Type B pancreatic cell (in vitro differentiated cells): ENCODE results near the gene KIF18B. TPM values are rescaled to one million over a fixed set of nuclear protein-coding genes. Genes with fewer than 3 reads are reported as not detected.

Source experiments
- DNase-seq: peaks from one replicate; pipeline ENCODE4 v3.0.0; 2021; ENCODE audit warnings: mixed read lengths; ENCODE audit not compliant: unreplicated experiment; ENCODE audit errors: extremely low spot score
- H3K27ac Mint-ChIP-seq: 2 replicates; pipeline ENCODE4 v1.8.0; 2021; ENCODE audit warnings: mild to moderate bottlenecking, mixed read lengths
- H3K27me3 Mint-ChIP-seq: 2 replicates; pipeline ENCODE4 v1.8.0; 2021; ENCODE audit warnings: mixed read lengths
- H3K36me3 Mint-ChIP-seq: 2 replicates; pipeline ENCODE4 v1.8.0; 2021; ENCODE audit warnings: mixed read lengths
- H3K4me1 Mint-ChIP-seq: one replicate; pipeline ENCODE4 v1.8.0; 2021; ENCODE audit warnings: mixed read lengths; ENCODE audit not compliant: unreplicated experiment
- H3K4me3 Mint-ChIP-seq: 2 replicates; pipeline ENCODE4 v1.8.0; 2021; ENCODE audit warnings: mild to moderate bottlenecking, mixed read lengths
- H3K9me3 Mint-ChIP-seq: 2 replicates; pipeline ENCODE4 v1.8.0; 2021; ENCODE audit warnings: mixed read lengths
- CTCF ChIP-seq: fragments of 200-600 bp; sonication (generic); conservative IDR thresholded peaks from 2 replicates; pipeline ENCODE4 v1.5.0; 2021; ENCODE audit warnings: antibody characterized with exemption, mild to moderate bottlenecking
- total RNA-seq: library from RNA; stranded (reverse); gene quantifications from 2 replicates; pipeline ENCODE4 v1.2.1, GENCODE V29; 2021; ENCODE audit warnings: low replicate concordance

KIF18B gene
- total RNA-seq, 1 donor from 2014 or later = 49.3 TPM

- no peak for DNase-seq
- H3K4me3 Mint-ChIP-seq = no peak overlapping the region
- peaks cover 16% of the 10 kb centered on the region for H3K27me3 Mint-ChIP-seq
- H3K9me3 Mint-ChIP-seq = no peaks in the 10 kb centered on the region
- no peaks in the 10 kb centered on the region for H3K4me1 Mint-ChIP-seq
- H3K36me3 Mint-ChIP-seq = no peaks in the 10 kb centered on the region
- TF ChIP-seq CTCF = no peak
- no peak overlapping the region for H3K27ac Mint-ChIP-seq
Observed at GRCh38 chr17:44905006-44906000, 42.3 kb downstream of the KIF18B start.

GRCh38 chr17:44904001-44904984 is 43.3 kb downstream of the KIF18B start:
- DNase-seq = no peak
- TF ChIP-seq CTCF = no peak
- Mint-ChIP-seq H3K36me3 (no peaks in the 10 kb centered on the region), H3K4me3 (no peak overlapping the region), H3K4me1 (no peaks in the 10 kb centered on the region), H3K27ac (no peak overlapping the region), H3K27me3 (peaks cover 8% of the 10 kb centered on the region), H3K9me3 (no peaks in the 10 kb centered on the region)

- DNase-seq = no peak
- H3K9me3 Mint-ChIP-seq = no peaks in the 10 kb centered on the region
- H3K4me1 Mint-ChIP-seq = peaks cover 5% of the 10 kb centered on the region
- H3K4me3 Mint-ChIP-seq = no peak overlapping the region
- peaks cover 4% of the 10 kb centered on the region for H3K36me3 Mint-ChIP-seq
- no peak for TF ChIP-seq CTCF
- peak overlapping the region; percentile 11 for H3K27ac Mint-ChIP-seq
- peaks cover 5% of the 10 kb centered on the region for H3K27me3 Mint-ChIP-seq
Observed at GRCh38 chr17:44903012-44903685, 44.4 kb downstream of the KIF18B start.

- Mint-ChIP-seq H3K36me3 (peaks cover 4% of the 10 kb centered on the region), H3K27ac (no peak overlapping the region), H3K4me1 (peaks cover 5% of the 10 kb centered on the region), H3K27me3 (peaks cover 5% of the 10 kb centered on the region), H3K4me3 (no peak overlapping the region), H3K9me3 (no peaks in the 10 kb centered on the region)
- DNase-seq = peak; percentile 60
- TF ChIP-seq CTCF = no peak
Observed at GRCh38 chr17:44902135-44902760, 45.3 kb downstream of the KIF18B start.
